GM18508 (cell line): ENCODE measurements around the gene ING5.
"Not testable (repeated sequence)": the region's sequence is repeated elsewhere in the genome, so short reads cannot be mapped to it uniquely, and the experiment has no call there.

Source experiments
- ATAC-seq: cut with Tn5 transposase; IDR thresholded peaks from one replicate; pipeline ENCODE4 v1.9.1; 2021; ENCODE audit warnings: moderate number of reproducible peaks; ENCODE audit not compliant: insufficient read depth, unreplicated experiment

ING5 gene

DNA sequence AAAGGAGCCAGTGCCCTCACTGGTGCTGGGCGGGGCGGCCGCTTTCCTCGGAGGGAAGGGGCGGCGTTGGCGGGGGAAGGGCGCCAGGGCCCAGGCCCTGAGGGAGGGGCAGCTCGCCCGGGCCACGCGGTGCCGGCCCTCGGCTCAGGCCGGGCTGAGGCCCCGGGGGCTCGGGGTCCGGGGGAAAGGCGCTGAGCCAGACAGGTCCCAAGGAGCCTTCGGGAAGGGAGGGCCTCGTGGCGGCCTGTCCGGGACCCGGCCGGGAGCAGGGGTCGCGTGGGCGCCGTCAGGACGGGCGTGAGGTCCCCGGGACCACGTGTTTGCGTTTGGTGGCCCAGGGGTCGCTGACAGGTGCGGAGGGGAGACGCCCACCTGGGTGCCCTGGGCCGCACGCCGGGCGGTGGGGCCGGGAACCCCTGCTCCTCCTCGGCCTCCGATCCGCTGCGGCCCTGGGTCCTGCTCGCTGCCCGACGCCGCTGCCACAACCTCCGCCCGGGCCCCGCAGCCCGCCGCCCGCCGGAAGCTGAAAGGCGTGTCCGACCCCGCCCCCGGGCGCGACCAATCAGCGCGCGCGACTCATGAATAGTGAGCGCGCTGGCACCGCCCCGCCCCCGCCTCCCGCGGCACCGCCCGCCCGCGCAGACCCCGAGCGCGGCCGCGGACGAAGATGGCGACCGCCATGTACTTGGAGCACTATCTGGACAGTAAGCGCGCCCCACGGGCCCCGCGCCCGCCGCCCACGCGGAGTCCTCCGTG, at the start of gene ING5:
ING5 (plus strand) TSS at position 641 of the 756 bp plus-strand sequence; CDS start at position 668, 27 bp downstream.
- peak; percentile 20 for ATAC-seq

DNA sequence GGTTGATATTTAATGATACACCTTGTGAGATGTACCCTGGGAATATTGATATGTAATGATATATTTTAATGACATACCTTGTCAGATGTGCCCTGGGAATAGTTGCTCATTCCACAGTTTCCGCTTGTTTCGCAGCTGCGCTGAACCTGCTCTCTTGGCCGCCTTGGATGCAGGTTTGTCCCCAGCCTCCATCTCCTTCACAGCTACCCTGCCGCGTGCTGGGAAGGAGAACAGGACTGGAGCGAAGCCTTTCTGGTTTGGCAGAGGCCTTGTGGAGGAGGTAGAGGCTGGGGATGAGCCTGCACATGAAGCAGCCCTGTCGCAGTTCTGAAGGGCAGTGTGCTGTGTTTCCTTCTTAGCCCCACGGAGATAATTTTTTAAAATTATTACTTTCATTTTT, 49.7 kb upstream of the ING5 start:
- ATAC-seq = no peak

GRCh38 chr2:241652722-241653121, 49.1 kb upstream of the ING5 start:
- no peak for ATAC-seq

DNA sequence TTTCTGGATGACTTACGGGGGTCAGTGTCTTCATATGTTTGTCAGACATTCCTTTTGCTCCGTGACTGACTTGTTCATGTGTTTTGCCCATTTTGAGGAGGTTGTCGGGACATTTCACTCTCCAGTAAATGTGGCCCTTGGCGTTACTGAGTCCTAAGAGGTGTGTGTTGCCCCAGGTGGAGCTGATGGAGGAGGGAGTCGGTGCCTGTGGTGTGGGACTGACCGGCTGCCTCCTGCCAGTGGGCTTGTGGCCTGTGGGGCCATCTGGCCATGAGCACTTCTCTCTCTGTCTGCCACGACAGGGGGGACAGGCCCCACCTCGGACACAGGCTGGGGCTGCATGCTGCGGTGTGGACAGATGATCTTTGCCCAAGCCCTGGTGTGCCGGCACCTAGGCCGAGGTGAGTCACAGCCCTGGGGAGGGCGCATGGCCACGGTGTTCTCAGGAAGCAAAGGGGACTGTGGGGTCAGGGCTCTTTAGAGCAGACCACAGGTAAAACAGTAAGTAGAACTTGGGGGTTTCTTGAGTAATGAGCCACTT, 48.6 kb upstream of the ING5 start:
- no peak for ATAC-seq

GRCh38 chr2:241654551-241654950, 47.3 kb upstream of the ING5 start:
- ATAC-seq = no peak

- ATAC-seq = no peak
Measured at GRCh38 chr2:241655516-241656189, 46.2 kb upstream of the ING5 start.

DNA sequence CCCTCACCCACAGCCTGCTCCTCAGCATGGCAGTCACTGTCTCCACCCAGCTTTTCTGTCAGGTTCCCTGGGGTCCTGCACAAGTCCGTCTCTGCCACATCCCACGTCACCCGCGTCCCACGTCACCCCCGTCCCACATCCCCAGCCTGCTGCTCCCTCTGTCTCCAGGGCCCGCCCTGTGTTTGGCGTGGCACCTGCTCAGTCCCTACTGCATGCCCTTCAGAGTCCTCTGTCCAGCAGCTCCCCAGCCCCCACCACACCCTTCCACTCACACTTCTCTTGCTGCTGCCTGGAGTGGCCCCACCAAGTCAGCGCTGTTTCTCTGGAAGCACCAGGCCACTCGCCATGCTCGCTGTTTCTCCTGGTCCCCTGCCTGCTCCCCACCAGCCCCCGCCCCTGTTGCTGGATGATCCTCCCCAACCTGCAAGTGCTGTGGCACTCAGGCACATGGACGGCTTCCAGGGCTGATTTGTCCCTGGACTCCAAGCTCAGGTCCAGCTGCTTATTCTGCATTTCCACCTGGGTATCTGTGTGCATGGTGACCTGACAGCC, 45.6 kb upstream of the ING5 start:
- no peak for ATAC-seq

DNA sequence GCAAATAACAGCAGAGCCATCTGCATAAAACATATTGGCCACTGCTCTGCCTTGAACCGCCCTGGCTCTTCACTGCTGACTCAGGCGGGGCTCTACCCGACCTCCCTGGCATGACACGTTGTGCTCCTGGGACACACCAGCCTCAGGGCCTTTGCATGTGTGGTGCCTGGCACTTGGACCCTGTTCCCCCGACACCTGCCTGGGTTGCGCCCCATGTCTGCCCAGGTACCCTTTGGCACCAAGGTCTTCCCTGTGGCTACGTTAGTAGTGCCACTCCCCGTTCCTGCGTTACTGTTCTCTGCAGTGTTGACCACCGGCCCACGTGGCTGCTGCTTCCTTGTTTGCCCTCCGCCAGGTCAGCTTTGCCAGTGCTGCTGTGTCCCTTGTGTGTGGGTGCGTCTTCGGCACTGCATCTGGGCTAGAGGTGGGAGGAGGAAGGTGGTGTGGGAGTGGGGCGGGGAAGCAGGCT, 44.0 kb upstream of the ING5 start:
- no peak for ATAC-seq

DNA sequence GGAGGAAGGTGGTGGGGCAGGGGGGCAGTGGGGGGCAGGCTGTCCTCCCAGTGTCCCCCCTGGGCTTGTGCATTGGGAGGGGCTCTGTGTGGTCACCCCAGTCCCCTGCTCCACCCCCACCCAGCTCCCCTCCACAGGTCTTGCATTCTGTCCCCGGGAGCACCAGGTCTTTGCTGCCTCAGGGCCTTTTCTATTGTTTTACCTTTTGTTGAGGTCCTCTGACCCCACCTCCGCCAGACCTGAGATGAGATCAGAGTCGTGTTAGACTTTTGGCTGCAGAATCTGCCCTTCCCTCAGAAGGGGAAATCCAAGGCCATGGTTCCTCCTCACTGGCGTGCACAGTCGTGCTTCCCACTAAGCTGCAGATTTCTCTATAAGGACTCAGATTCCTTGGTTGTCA, 43.5 kb upstream of the ING5 start:
- no peak for ATAC-seq

- no peak for ATAC-seq
Measured at GRCh38 chr2:241659150-241659739, 42.6 kb upstream of the ING5 start.

- ATAC-seq = no peak
Measured at GRCh38 chr2:241660593-241661213, 41.1 kb upstream of the ING5 start.

- not testable (repeated sequence) for ATAC-seq
Measured at GRCh38 chr2:241662731-241663130, 39.1 kb upstream of the ING5 start.

- no peak for ATAC-seq
Measured at GRCh38 chr2:241665731-241666440, 36.0 kb upstream of the ING5 start.

- ATAC-seq = no peak
Measured at GRCh38 chr2:241666627-241667400, 35.0 kb upstream of the ING5 start.

DNA sequence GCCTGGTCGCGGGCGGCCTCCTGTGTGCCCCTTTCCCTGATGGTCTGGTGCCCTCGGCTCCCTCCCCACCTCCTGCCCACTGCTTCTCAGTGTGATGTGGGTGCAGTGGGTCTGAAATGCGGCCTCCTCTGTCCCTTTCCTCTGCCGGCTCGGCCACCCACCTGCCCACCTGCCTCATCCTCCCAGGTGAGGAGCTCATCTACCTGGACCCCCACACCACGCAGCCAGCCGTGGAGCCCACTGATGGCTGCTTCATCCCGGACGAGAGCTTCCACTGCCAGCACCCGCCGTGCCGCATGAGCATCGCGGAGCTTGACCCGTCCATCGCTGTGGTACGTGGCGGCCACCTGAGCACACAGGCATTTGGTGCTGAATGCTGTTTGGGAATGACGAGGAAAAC, 33.5 kb upstream of the ING5 start:
- no peak for ATAC-seq

DNA sequence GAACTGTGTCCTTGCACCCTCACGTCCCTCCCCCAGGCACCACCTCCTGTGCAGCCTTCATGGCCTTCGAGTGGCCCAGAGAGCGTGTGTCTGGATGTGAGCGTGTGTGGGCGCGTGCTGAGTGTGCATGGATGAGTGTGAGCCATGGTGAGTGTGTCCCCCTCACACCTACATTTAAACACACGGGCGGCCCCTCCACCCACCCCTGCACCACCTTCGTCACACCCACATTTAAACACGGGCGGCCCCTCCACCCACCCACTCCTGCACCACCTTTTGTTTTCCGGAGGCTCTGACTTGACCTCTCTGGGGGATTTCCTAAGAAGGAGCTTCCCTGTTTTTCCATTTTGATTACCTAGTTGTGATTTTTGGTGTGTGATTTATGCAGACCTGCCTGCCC, 33.0 kb upstream of the ING5 start:
- no peak for ATAC-seq

- ATAC-seq = no peak
Measured at GRCh38 chr2:241670333-241671110, 31.3 kb upstream of the ING5 start.
